ENCODE measurements around the gene FMR1. TPM values are rescaled to one million over a fixed set of nuclear protein-coding genes. Genes with fewer than 3 reads are reported as not detected.

The FMR1 gene
- total and polyA plus RNA-seq, 7 donors = 18.6 to 35.2 (median 29.4) TPM

DNA sequence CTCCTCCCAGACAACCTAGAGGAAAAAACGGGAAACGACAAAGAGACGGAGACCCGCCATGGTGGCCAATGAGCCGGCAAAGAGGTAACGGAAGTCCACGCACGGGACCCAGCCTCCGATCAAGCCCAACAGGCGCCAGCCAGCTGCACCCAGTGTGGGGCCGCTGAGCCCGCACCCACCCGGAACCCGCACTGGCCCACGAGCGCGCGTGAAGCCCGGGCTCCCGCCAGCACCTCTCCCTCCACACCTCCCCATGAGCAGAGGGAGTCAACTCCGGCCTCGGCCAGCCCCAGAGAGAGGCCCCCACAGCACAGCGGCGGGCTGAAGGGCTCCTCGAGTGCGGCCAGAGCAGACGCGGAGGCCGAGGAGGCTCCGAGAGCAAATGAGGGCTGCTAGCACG, 14.6 kb upstream of the FMR1 start:
- no peak overlapping the region for H3K4me3 ChIP-seq
- no peaks in the 10 kb centered on the region for H3K36me3 ChIP-seq
- TF ChIP-seq POLR2A (IDR thresholded peaks at IDR 0.05) (no peak), POLR2AphosphoS5 (IDR thresholded peaks at IDR 0.05) (no peak)
- TF ChIP-seq, protein P1, sequence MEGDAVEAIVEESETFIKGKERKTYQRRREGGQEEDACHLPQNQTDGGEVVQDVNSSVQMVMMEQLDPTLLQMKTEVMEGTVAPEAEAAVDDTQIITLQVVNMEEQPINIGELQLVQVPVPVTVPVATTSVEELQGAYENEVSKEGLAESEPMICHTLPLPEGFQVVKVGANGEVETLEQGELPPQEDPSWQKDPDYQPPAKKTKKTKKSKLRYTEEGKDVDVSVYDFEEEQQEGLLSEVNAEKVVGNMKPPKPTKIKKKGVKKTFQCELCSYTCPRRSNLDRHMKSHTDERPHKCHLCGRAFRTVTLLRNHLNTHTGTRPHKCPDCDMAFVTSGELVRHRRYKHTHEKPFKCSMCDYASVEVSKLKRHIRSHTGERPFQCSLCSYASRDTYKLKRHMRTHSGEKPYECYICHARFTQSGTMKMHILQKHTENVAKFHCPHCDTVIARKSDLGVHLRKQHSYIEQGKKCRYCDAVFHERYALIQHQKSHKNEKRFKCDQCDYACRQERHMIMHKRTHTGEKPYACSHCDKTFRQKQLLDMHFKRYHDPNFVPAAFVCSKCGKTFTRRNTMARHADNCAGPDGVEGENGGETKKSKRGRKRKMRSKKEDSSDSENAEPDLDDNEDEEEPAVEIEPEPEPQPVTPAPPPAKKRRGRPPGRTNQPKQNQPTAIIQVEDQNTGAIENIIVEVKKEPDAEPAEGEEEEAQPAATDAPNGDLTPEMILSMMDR (IDR thresholded peaks at IDR 0.05) = no peak
- intact Hi-C loops (cut with DNase I) = no loop called here
- H3K27me3 ChIP-seq = no peaks in the 10 kb centered on the region
- WGBS, 2 donors = 97% methylated on average over 31 of the region's 31 CpGs
- no peak overlapping the region for H3K27ac ChIP-seq
- DNase-seq = no peak
- H3K4me1 ChIP-seq = no peaks in the 10 kb centered on the region
- no peaks in the 10 kb centered on the region for H3K9me3 ChIP-seq

DNA sequence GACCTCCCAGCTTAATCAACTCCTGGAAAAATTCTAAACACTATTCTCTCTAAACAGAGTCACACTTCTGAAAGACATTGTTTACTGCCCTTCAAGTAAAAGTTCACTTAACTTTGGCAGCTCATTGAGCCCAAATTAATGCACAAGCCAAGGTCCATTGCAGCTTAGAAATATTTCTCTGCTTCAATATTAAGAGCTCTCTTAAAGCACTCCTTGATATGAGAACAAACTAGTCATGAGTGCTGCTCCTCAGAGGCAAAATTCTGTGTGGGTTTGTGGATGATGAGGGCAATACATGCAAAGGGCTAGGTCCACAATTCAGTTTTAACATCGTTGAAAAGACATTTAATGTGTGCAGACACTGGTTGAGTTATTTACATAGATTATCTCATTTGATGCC, 12.8 kb upstream of the FMR1 start:
- TF ChIP-seq EP300 (IDR thresholded peaks at IDR 0.05) (no peak), POLR2A (IDR thresholded peaks at IDR 0.05) (no peak), POLR2AphosphoS5 (IDR thresholded peaks at IDR 0.05) (no peak)
- TF ChIP-seq, protein P1 (IDR thresholded peaks at IDR 0.05) = no peak
- Histone ChIP-seq H3K9me3 (no peaks in the 10 kb centered on the region), H3K27me3 (no peaks in the 10 kb centered on the region), H3K27ac (no peak overlapping the region), H3K36me3 (no peaks in the 10 kb centered on the region), H3K4me1 (no peaks in the 10 kb centered on the region), H3K4me3 (no peak overlapping the region)
- 21 to 55% methylated on average over 1 of the region's 1 CpG for WGBS, 2 donors
- DNase-seq = no peak
- intact Hi-C loops (cut with DNase I) = no loop called here

DNA sequence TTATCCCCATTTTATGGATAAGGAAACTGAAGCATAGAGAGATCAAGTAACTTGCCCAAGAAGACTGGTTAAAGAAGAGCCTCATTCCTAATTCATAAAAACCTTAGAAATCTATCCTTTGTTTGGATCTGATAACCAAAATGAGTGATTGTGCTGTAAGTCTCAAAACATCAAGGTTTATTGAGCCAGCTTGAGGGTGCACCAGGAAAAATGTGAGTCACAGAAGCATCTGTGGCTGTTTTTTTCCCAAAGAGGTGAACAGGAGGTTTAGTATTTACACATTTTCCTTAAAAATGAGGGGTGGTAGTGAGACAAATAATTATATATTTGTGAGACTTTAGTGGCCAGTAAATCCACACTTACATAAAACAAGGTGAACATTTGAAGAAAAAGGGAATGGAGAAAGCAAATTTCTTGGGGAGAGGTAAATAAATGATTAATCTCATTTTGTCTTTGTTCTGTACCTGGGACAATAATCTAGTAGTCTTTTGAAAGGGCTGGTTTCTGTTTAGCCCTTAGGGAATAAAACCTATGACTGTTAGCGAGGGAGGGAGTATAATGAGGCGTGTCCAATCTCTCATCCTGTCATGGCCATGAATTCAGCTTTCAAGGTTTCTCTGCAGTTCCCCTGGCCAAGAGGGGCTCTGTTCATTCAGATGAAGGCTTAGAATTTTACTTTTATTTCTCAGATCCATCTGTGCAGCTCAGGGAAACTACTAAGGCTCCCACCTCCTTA, 12.2 kb upstream of the FMR1 start:
- Histone ChIP-seq H3K27me3 (no peaks in the 10 kb centered on the region), H3K4me3 (no peak overlapping the region), H3K9me3 (no peaks in the 10 kb centered on the region), H3K36me3 (no peaks in the 10 kb centered on the region), H3K4me1 (no peaks in the 10 kb centered on the region), H3K27ac (no peak overlapping the region)
- intact Hi-C loops (cut with DNase I) = no loop called here
- WGBS, 2 donors = 24 to 42% methylated on average over 2 of the region's 2 CpGs
- TF ChIP-seq, protein P1 (IDR thresholded peaks at IDR 0.05) = no peak
- no peak for TF ChIP-seq EP300 (IDR thresholded peaks at IDR 0.05)
- TF ChIP-seq POLR2A (IDR thresholded peaks at IDR 0.05) = no peak
- TF ChIP-seq POLR2AphosphoS5 (IDR thresholded peaks at IDR 0.05) = no peak
- DNase-seq = no peak

DNA sequence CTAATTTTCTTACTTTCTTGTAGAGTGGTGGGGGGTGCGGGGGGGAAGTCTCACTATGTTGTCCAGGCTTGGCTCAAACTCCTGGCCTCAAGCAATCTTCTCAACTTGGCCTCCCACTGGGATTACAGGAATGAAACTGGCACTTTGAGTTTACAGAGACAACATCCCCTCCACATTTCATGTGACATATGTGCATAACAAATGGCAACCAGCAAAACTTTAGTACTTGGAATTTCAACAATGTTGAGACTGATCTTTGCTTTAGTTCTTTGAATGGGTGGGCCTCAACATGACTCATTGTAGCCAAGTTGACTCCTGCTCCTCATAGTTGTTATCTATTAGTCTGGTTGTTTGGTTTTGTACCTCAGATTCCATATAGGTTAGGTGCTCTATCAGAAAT, 11.4 kb upstream of the FMR1 start:
- H3K27ac ChIP-seq = no peak overlapping the region
- no peaks in the 10 kb centered on the region for H3K4me1 ChIP-seq
- no peak for DNase-seq
- no peaks in the 10 kb centered on the region for H3K27me3 ChIP-seq
- H3K36me3 ChIP-seq = no peaks in the 10 kb centered on the region
- intact Hi-C loops (cut with DNase I) = no loop called here
- TF ChIP-seq POLR2A (IDR thresholded peaks at IDR 0.05) (no peak), POLR2AphosphoS5 (IDR thresholded peaks at IDR 0.05) (no peak), EP300 (IDR thresholded peaks at IDR 0.05) (no peak)
- TF ChIP-seq, protein P1 (IDR thresholded peaks at IDR 0.05) = no peak
- no peak overlapping the region for H3K4me3 ChIP-seq
- 95% methylated on average over 1 of the region's 1 CpG for WGBS, 2 donors
- H3K9me3 ChIP-seq = no peaks in the 10 kb centered on the region

All from sigmoid colon (tissue), 7 donors.